HG02852 (cell line): ENCODE results near the gene MGST1.
"Not testable (repeated sequence)": the region's sequence is repeated elsewhere in the genome, so short reads cannot be mapped to it uniquely, and the experiment has no call there.

Experiments used
- ATAC-seq: cut with Tn5 transposase; IDR thresholded peaks from one replicate; pipeline ENCODE4 v1.9.1; 2021; ENCODE audit warnings: mild to moderate bottlenecking, moderate library complexity; ENCODE audit not compliant: unreplicated experiment

The MGST1 gene

GRCh38 chr12:16350682-16351081 lies 3.2 kb downstream of the MGST1 start:
- no peak for ATAC-seq

- no peak for ATAC-seq
Observed at GRCh38 chr12:16352481-16352880, 5.0 kb downstream of the MGST1 start.

DNA sequence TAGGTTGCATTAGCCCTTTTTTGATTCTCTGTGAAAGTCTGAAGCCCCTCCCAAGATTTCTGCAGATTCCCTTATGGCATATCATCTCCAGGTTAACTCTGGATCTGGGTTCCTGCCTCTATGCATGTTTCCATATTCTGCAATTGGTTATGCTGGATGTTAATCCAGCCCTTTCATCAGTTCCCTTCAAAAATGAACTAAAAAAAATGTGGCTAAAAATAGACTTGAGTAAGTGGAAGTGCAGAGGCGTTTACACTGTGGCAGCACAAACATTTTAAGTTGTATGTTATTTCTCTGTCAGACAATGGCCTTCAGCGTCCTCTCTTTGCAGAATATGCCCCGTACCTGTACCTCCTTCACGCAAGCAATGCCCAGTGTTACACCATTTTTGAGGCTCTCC lies 11.4 kb downstream of the MGST1 start:
- no peak for ATAC-seq

DNA sequence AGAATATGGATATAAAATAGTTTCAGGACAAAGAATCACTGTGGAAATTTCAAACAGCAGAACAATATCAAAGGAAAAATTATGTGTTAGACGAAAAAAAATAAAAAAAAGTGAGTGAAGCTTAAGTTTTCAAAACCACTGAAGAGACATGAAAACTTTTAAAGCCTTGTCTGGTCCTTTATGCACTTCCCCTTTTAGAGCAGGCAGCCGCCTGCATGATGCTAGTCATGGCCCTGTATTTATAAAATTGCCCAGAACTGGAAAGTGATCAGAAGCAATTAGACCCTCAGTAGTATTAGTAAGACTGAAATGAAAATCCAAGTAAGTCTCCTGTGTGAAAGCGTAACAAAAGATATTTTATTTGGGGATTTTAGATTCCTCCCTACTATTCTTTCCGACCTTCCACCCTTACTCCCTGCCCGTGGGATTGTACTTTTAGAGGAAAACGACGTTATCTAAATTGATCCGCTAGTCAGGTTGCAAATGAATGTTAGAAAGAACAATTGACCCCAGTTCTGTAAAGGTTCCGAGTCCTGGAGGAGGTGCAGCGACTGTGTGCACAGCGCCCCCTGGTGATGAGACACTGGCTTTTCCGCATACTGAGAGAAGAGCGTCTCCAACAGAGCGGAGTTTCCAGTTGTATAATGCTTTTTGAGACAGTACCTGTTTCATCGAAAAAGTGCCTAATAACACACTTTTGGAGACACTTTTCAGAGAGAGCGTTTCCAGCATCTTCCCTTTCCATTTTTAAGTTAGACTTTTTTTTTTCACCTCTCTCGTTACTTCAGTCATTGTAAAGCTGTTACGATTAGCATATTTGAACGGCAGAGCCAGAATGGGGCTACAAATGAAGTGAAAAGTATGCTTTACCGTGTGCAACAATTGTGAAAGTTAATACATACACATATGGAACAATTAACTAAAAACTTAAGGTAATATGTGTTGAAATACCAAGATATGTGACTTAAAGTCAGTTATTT lies 12.4 kb downstream of the MGST1 start:
- ATAC-seq = peak; percentile 56

GRCh38 chr12:16361142-16361783 lies 13.8 kb downstream of the MGST1 start:
- no peak for ATAC-seq

DNA sequence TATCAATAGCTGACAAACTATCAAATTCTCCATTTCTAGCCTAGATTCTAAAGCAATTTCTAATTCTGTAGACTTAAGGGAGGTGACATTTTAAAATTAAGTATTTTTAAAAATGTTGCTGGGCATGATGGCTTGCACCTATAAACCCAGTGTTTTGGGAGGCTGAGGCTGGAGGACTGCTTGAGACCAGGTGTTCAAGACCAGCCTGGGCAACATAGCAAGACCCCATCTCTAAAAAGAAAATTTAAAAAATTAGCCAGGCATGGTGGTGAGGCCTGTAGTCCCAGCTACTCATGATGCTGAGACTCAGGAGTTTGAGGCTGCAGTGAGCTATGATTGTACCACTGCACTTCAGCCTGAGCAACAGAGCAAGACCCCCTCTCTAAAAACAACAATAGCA lies 15.1 kb downstream of the MGST1 start:
- ATAC-seq = no peak

DNA sequence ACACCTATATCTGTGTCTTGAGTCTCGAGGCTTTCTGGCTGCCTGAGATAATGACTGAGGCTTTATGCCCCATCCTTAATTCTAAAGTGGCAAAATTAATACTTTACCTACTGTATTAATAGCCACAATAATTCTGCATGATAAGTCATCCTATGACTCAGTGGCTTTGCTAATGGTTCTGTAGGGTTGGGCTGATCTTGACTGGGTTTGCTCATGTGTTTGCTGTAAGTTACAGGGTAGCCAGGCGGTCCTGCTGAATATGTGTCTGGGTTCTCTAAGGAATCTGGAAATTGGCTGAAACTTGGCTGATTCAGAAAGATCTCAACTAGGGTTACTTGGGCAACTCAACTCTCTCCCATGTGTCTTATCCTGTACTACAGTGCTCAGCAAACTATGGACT lies 21.7 kb downstream of the MGST1 start:
- no peak for ATAC-seq

GRCh38 chr12:16370096-16370495 lies 22.7 kb downstream of the MGST1 start:
- no peak for ATAC-seq

- ATAC-seq = not testable (repeated sequence)
Observed at GRCh38 chr12:16382652-16383312, 35.3 kb downstream of the MGST1 start.

- no peak for ATAC-seq
Observed at GRCh38 chr12:16384732-16385131, 37.3 kb downstream of the MGST1 start.

GRCh38 chr12:16385782-16386646 lies 38.6 kb downstream of the MGST1 start:
- ATAC-seq = no peak

DNA sequence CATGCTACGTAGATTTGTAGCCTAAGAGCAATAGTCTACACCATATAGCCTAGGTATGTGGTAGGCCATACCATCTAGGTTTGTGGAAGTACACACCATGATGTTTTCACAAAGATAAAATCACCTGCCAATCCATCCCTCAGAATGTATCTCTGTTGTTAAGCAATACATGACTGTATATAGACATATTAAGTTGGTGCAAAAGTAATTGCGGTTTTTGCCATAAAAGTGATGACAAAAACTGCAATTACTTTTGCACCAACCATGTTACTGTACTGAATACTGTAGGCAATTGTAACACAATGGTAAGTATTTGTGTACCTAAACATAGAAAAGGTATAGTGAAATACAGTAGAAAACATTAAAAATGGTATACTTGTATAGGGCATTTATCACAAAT lies 40.5 kb downstream of the MGST1 start:
- no peak for ATAC-seq

DNA sequence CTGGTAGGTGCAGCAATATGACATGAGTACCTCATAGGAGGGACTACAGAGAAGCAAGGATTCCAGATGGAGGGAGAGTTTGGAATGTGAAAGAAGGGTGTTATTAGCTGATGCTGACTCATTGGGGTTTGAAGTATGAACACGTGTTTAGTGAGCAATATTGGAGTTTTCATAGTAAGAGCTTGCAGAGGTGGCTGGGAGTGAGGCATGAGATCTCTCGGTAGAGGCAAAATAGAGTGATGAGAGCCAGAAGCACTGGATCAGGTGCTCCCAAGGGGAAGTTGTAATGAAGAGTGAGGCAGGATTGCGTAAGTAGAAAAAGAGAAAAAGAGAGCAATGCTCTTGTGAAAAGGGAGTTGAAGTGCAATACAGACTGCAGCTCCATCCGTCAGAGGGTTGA lies 42.1 kb downstream of the MGST1 start:
- no peak for ATAC-seq

- ATAC-seq = no peak
Observed at GRCh38 chr12:16392846-16393535, 45.5 kb downstream of the MGST1 start.

DNA sequence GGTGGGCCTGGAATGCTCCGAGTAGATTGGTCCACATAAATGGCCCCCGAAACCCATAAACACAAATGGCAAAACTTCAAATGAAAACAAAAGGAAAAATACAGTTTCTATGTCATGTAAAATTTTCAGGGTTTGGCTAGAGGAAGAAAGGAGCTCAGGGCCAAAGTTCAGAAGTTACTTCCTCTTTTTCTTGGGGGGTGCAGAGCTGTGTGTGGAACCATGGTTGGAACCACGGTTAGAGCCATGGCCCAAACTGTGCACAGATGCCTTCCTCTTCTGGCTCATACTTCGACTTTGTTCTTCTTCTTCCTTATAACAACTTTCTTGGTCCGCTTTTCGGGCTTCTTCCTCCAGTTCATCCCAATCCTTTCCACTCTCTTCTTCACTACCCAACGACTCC lies 51.7 kb downstream of the MGST1 start:
- ATAC-seq = no peak

GRCh38 chr12:16401835-16402234 lies 54.4 kb downstream of the MGST1 start:
- not testable (repeated sequence) for ATAC-seq

GRCh38 chr12:16407346-16407745 lies 59.9 kb downstream of the MGST1 start:
- no peak for ATAC-seq
